HepG2 (cell line): ENCODE measurements around the gene SLC19A1. TPM values are rescaled to one million over a fixed set of nuclear protein-coding genes. Genes with fewer than 3 reads are reported as not detected.
A peak's percentile ranks its signal among the peaks of the same experiment; 100 is the strongest.

Experiments used
- ATRX ChIP-seq: sonication (generic); formaldehyde crosslinking; IDR thresholded peaks from 2 replicates; pipeline ENCODE4 v1.4.0; 2020; ENCODE audit warnings: missing genetic modification reagents, borderline replicate concordance
- ERF ChIP-seq: IDR thresholded peaks from 2 replicates; pipeline ENCODE4 v1.6.1; 2018; ENCODE audit warnings: missing biosample characterization, missing genetic modification reagents
- MAFK ChIP-seq, 2 experiments: IDR thresholded peaks in 1 of 2; conservative IDR thresholded peaks in 1 of 2; 2 replicates each; pipeline ENCODE4 v1.6.1; 2011; ENCODE audit warnings: improper control_type of control experiment in 2 of 2, low read length in 2 of 2
- MED13 ChIP-seq: sonication (generic); formaldehyde crosslinking; IDR thresholded peaks from 2 replicates; pipeline ENCODE4 v1.5.0; 2020; ENCODE audit warnings: missing genetic modification reagents
- NCOA5 ChIP-seq: sonication (generic); formaldehyde crosslinking; IDR thresholded peaks from 2 replicates; pipeline ENCODE4 v1.4.0; 2020; ENCODE audit warnings: missing genetic modification reagents
- RNF2 ChIP-seq: fragments of 450-650 bp; conservative IDR thresholded peaks from 2 replicates; pipeline ENCODE4 v1.6.1; 2016; ENCODE audit warnings: low read depth
- SRF ChIP-seq: IDR thresholded peaks from 2 replicates; pipeline ENCODE4 v1.6.1; 2011; ENCODE audit warnings: mild to moderate bottlenecking, low read depth, low read length, moderate library complexity
- SSRP1 ChIP-seq: IDR thresholded peaks from 2 replicates; pipeline ENCODE4 v1.6.1; 2016; ENCODE audit warnings: control low read depth
- TBL1XR1 ChIP-seq: fragments of 150-350 bp; IDR thresholded peaks from 2 replicates; pipeline ENCODE4 v1.6.1; 2014; ENCODE audit warnings: borderline replicate concordance, low read length; ENCODE audit not compliant: partially characterized antibody
- TBX3 ChIP-seq: fragments of 450-650 bp; IDR thresholded peaks from 2 replicates; pipeline ENCODE4 v1.6.1; 2017; ENCODE audit warnings: antibody characterized with exemption, mild to moderate bottlenecking, inconsistent platforms, borderline replicate concordance
- U2AF2 ChIP-seq: fragments of 200-400 bp; formaldehyde crosslinking; IDR thresholded peaks from 2 replicates; pipeline ENCODE4 v1.6.1; 2017; ENCODE audit warnings: low read depth, mild to moderate bottlenecking, low read length
- YY1 ChIP-seq: IDR thresholded peaks from 2 replicates; pipeline ENCODE4 v1.6.1; 2011; ENCODE audit warnings: low read length, low read depth, moderate library complexity, mild to moderate bottlenecking; ENCODE audit not compliant: insufficient read depth, insufficient replicate concordance
- ZFP37 ChIP-seq: sonication (generic); formaldehyde crosslinking; IDR thresholded peaks from 2 replicates; pipeline ENCODE4 v1.4.0; 2020; ENCODE audit warnings: missing genetic modification reagents, borderline replicate concordance
- ZNF121 ChIP-seq: sonication (generic); formaldehyde crosslinking; IDR thresholded peaks from 2 replicates; pipeline ENCODE4 v1.5.0; 2020; ENCODE audit warnings: mild to moderate bottlenecking, missing genetic modification reagents
- ZNF251 ChIP-seq: sonication (generic); formaldehyde crosslinking; IDR thresholded peaks from 2 replicates; pipeline ENCODE4 v1.9.0; 2021; ENCODE audit warnings: mild to moderate bottlenecking, missing genetic modification reagents
- ZNF264 ChIP-seq: sonication (generic); formaldehyde crosslinking; IDR thresholded peaks from 2 replicates; pipeline ENCODE4 v1.4.0; 2020; ENCODE audit warnings: missing genetic modification reagents
- ZNF3 ChIP-seq: IDR thresholded peaks from 2 replicates; pipeline ENCODE4 v1.7.0; 2017; ENCODE audit warnings: inconsistent platforms
- ZNF496 ChIP-seq: sonication (generic); formaldehyde crosslinking; IDR thresholded peaks from 2 replicates; pipeline ENCODE4 v1.8.1; 2023; ENCODE audit warnings: mild to moderate bottlenecking, moderate library complexity, missing genetic modification reagents; ENCODE audit not compliant: insufficient replicate concordance
- ZNF597 ChIP-seq: sonication (generic); formaldehyde crosslinking; IDR thresholded peaks from 2 replicates; pipeline ENCODE4 v1.5.0; 2020; ENCODE audit warnings: missing genetic modification reagents
- ZNF788 ChIP-seq: sonication (generic); formaldehyde crosslinking; IDR thresholded peaks from 2 replicates; pipeline ENCODE4 v1.5.0; 2020; ENCODE audit warnings: mild to moderate bottlenecking, missing genetic modification reagents, borderline replicate concordance
- polyA plus RNA-seq, 8 experiments: library from polyadenylated mRNA; depleted of rRNA in 3 of 8; stranded (reverse) in 7 of 8; unstranded in 1 of 8; fragments of >200 nt; fragmentation: Illumina TruSeq in 4 of 8; extraction: Trizol in 4 of 8; gene quantifications; 2 replicates each; pipeline versions ENCODE4 v1.2.1 to v1.2.3, GENCODE V29; 2011 to 2016; ENCODE audit warnings: low read depth in 4 of 8, missing spikeins in 1 of 8, mixed read lengths in 1 of 8; ENCODE audit not compliant: insufficient read depth in 1 of 8
- total RNA-seq, 5 experiments: library from RNA; depleted of rRNA; stranded (reverse); fragments of >200 nt; fragmentation: Illumina TruSeq; extraction: Trizol; gene quantifications; 2 replicates each; pipeline ENCODE4 v1.2.3, GENCODE V29; 2016; ENCODE audit warnings: low read depth in 1 of 5
- TF ChIP-seq, protein P1 (sequence below): sonication (generic); formaldehyde crosslinking; conservative IDR thresholded peaks from 2 replicates; pipeline ENCODE4 v1.8.0; 2022; ENCODE audit warnings: low read depth, missing genetic modification reagents
- TF ChIP-seq, protein P2 (sequence below): sonication (generic); formaldehyde crosslinking; IDR thresholded peaks from 2 replicates; pipeline ENCODE4 v1.4.0; 2020; ENCODE audit warnings: mild to moderate bottlenecking, low read depth, missing genetic modification reagents
- TF ChIP-seq, protein P3 (sequence below): sonication (generic); formaldehyde crosslinking; IDR thresholded peaks from 2 replicates; pipeline ENCODE4 v1.4.0; 2020; ENCODE audit warnings: missing genetic modification reagents

The SLC19A1 gene
- total and polyA plus RNA-seq, 2 of the 13 experiments (the other 11 are each of a cell fraction or from before 2014, with no cell fraction given) = 21.8 to 23.0 TPM

DNA sequence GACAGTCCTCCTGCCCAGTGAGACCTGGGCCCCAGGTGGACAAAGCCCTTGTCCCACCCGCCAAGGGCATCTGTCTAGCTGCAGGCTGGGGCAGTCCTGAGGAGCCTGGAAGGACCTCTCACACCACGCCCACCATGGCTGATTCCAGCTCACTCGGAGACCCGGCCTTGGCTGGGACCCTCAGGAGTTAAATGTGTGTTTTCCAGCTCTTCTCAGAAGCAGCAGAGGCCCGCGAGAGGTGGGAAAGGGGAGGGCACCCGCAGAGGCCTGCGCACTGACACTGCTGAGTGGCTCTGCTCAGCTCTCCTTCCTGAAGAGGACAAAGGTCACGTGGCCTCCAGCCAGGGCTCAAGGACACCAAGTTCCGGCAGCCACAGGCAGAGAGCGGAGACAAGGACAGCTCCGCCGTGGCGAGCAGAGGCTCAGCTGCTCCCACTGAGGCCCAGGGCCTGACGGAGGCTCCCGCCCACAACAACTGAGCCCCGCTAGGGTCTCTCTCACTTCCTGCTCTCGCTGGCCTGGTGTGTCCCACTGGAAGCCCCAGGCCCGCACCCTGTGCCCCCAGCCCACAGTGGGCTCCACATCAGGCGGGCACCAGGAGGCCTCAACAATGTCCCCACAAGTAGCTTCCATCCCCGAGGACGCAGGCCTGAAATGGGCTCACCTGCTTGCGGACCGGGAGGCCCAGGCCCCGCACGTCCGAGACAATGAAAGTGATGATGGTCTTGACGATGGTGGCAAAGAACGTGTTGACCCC lies 16.9 kb downstream of the SLC19A1 start (continued):
- TF ChIP-seq, protein P1, sequence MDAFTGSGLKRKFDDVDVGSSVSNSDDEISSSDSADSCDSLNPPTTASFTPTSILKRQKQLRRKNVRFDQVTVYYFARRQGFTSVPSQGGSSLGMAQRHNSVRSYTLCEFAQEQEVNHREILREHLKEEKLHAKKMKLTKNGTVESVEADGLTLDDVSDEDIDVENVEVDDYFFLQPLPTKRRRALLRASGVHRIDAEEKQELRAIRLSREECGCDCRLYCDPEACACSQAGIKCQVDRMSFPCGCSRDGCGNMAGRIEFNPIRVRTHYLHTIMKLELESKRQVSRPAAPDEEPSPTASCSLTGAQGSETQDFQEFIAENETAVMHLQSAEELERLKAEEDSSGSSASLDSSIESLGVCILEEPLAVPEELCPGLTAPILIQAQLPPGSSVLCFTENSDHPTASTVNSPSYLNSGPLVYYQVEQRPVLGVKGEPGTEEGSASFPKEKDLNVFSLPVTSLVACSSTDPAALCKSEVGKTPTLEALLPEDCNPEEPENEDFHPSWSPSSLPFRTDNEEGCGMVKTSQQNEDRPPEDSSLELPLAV (CRISPR knock-in tag) = no peak
- no peak for TF ChIP-seq TBL1XR1
- TF ChIP-seq RNF2 = no peak
- no peak for TF ChIP-seq U2AF2
- no peak for TF ChIP-seq NCOA5 (CRISPR knock-in tag)
- no peak for TF ChIP-seq ZNF496 (CRISPR knock-in tag)
- no peak for TF ChIP-seq ZNF3
- no peak for TF ChIP-seq ZNF251 (CRISPR knock-in tag)
- TF ChIP-seq, protein P2, sequence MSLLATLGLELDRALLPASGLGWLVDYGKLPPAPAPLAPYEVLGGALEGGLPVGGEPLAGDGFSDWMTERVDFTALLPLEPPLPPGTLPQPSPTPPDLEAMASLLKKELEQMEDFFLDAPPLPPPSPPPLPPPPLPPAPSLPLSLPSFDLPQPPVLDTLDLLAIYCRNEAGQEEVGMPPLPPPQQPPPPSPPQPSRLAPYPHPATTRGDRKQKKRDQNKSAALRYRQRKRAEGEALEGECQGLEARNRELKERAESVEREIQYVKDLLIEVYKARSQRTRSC = 0 out of 2 replicates have a peak, but pooled peaks have one; percentile 69
- no peak; the same call in none of the 2 replicates for TF ChIP-seq ERF (CRISPR knock-in tag)
- TF ChIP-seq ZFP37 (CRISPR knock-in tag) = no peak; the same call in 1 of the 2 replicates
- TF ChIP-seq MED13 = no peak
- TF ChIP-seq ZNF788 (CRISPR knock-in tag) = peak; percentile 95
- TF ChIP-seq SSRP1 (CRISPR knock-in tag) = no peak
- no peak for TF ChIP-seq ATRX (CRISPR knock-in tag)
- no peak for TF ChIP-seq SRF
- TF ChIP-seq, protein P3, sequence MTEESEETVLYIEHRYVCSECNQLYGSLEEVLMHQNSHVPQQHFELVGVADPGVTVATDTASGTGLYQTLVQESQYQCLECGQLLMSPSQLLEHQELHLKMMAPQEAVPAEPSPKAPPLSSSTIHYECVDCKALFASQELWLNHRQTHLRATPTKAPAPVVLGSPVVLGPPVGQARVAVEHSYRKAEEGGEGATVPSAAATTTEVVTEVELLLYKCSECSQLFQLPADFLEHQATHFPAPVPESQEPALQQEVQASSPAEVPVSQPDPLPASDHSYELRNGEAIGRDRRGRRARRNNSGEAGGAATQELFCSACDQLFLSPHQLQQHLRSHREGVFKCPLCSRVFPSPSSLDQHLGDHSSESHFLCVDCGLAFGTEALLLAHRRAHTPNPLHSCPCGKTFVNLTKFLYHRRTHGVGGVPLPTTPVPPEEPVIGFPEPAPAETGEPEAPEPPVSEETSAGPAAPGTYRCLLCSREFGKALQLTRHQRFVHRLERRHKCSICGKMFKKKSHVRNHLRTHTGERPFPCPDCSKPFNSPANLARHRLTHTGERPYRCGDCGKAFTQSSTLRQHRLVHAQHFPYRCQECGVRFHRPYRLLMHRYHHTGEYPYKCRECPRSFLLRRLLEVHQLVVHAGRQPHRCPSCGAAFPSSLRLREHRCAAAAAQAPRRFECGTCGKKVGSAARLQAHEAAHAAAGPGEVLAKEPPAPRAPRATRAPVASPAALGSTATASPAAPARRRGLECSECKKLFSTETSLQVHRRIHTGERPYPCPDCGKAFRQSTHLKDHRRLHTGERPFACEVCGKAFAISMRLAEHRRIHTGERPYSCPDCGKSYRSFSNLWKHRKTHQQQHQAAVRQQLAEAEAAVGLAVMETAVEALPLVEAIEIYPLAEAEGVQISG (CRISPR knock-in tag) = peak; percentile 70
- no peak for TF ChIP-seq ZNF597
- 0 out of 4 replicates have a peak, but pooled peaks of 1 of the 2 experiments have one; percentile 2 for TF ChIP-seq MAFK (conservative IDR thresholded peaks at IDR 0.05 in 1 of 2, IDR thresholded peaks at IDR 0.05 in 1 of 2; ENCODE audit: low read length in 2 of 2)
- TF ChIP-seq ZNF121 = no peak
- TF ChIP-seq TBX3 = peak; percentile 43; the same call in 1 of the 2 replicates
- peak; percentile 72 for TF ChIP-seq ZNF264 (CRISPR knock-in tag)
- TF ChIP-seq YY1 = no peak
